Amygdala (tissue), 56 donors: ENCODE measurements around the gene ASB1.

Source experiments
- DNase-seq, 56 donors: peaks; one replicate each; lab custom pipeline; 2025; lab: John Stamatoyannopoulos, UW

The ASB1 gene

GRCh38 chr2:238462782-238463396, 36.2 kb downstream of the ASB1 start:
- no peak for DNase-seq

GRCh38 chr2:238464389-238464788, 37.7 kb downstream of the ASB1 start:
- DNase-seq = no peak

GRCh38 chr2:238465487-238466242, 38.9 kb downstream of the ASB1 start:
- DNase-seq = no peak

- no peak for DNase-seq
These were observed 39.6 kb downstream of the ASB1 start for GRCh38 chr2:238466243-238466756.

DNA sequence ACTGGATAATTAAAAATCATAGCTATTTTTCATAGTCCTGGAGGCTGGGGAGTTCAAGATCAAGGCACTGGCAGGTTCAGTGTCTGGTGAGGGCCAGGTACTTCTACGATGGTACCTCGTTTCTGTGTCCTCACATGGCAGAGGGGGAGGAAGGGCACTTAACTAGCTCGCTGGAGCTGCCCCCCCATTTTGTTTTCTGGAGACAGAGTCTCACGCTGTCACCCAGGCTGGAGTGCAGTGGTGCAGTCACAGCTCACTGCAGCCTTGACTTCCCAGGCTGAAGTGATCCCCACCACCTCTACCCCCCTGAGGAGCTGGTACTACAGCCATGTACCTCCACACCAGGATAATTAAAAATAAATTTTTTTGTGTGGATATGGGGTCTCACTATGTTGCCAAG, 40.3 kb downstream of the ASB1 start:
- DNase-seq = no peak

DNA sequence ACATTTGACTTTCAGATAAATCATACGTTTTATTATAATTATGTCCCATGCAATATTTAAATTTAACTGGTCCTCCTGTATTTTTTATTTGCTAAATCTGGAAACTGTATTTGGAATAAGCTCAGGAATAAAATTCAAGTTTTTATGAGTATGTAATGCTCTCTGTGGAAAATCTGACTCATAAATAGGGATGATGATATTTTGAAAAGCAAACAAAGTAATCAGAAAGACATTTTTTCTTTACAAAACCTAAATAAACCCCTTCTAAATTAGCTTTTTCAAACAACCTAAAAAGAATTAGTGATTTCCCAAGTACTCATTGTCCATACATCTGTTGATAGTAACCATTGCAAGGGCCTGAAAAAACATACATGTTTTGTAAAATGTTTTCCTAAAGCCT, 41.1 kb downstream of the ASB1 start:
- DNase-seq = no peak

DNA sequence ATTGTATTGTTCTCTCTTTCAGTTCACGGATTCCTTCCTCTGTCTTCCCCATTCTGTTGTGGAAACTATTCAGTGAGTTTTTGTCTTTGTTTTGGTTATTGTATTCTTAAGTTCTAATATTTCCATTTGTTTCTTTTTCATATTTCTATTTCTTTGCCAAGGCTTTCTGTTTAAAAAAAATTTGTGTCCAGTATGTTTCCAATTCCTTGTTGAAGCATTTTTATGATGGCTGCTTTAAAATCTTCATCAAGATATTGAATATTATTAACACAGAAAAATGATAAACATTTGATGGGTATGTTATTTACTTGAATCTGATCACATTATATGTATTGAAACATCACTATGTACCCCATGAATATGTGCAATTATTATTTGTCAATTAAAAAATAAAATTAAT, 42.4 kb downstream of the ASB1 start:
- no peak for DNase-seq

DNA sequence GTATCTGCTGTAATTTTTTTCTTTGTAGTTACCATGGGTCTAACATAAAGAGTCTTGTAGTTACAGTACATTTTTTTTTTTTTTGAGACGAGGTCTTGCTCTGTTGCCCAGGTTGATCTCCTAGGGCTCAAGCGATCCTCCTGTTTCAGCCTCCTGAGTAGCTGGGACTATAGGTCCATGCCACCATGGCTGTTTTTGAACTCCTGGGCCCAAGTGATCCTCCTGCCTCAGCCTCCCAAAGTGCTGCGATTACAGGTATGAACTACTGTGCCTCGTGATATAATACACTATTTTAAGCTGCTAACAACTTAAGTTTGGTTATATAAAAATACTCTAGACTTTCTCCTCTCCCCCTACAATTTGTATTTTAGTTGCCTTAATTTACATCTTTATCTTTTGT, 46.3 kb downstream of the ASB1 start:
- no peak for DNase-seq

DNA sequence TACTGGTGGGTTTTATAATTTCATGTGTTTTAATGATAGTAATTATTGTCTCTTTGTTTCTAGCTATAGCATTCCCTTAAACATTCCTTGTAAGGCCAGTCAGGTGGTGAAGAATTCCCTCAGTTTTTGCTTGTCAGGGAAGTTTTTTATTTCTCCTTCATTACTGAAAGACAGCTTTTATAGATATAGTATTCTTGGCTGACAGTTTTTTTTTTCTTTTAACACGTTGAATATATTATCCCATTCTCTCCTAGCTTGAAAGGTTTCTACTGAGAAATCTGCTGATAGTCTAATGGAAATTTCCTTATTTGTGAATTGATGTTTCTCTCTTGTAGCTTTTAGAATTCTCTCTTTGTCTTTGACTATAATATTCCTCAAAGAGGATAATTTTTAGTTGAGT, 46.8 kb downstream of the ASB1 start:
- no peak for DNase-seq

- DNase-seq = no peak
These were observed 48.3 kb downstream of the ASB1 start for GRCh38 chr2:238475034-238475433.

DNA sequence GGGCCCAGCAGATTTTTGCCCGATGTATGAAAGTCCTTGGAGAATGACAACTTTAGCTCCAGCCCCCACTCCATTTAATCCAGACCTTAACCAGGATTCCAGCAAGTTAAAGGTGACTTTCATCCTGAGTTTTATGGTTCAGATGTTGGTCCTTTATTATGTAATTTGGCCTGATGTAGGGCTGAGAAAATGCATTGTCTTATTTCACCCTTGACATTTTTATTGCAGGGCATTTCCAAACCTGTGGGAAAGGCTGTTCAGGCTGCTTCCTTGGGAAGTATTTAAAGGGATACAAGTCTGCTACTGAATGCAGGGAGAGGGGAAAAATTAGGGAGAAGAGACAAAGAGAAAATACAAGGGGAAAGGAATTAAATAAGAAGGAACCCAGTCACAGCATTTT, 48.8 kb downstream of the ASB1 start:
- DNase-seq = no peak

DNA sequence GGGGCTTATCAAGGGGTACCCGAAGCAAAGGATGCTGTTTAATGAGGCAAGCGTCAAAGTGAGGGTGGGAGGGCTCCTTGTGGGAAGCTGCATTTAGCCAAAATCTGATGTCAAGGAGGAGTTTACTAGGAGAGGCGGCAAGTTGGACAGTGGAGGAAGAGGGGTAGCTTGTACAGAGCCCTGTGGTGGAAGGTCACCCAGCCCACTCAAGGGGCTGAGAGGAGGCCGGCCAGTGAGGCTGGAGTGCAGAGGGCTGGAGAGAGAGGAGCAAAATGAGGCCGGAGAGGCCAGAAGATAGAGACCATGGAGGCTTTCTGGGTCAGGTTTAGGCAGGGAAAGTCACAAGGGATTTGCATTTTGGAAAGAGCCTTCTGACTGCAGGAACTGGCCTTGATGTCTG, 49.5 kb downstream of the ASB1 start:
- DNase-seq = no peak

- no peak for DNase-seq
These were observed 51.5 kb downstream of the ASB1 start for GRCh38 chr2:238478216-238478615.

DNA sequence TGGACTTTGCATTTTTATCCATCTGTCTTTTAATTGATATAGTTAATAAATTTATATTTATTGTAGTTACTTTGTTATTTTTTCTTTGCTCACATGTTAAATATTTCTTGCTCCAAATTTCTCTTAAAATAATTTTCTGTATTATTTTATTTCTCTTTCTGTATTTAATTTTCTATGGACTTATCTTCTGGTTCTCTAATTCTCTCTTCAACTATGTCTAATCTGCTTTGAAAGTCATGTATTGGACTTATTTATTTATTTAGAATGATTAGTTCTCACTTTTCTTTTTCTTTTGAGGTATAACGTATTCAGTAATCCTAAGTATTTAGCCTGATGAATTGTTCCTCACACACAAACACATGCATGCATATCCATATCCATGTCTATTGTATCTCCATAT, 53.1 kb downstream of the ASB1 start:
- no peak for DNase-seq

- DNase-seq = no peak
These were observed 56.3 kb downstream of the ASB1 start for GRCh38 chr2:238483021-238483420.

DNA sequence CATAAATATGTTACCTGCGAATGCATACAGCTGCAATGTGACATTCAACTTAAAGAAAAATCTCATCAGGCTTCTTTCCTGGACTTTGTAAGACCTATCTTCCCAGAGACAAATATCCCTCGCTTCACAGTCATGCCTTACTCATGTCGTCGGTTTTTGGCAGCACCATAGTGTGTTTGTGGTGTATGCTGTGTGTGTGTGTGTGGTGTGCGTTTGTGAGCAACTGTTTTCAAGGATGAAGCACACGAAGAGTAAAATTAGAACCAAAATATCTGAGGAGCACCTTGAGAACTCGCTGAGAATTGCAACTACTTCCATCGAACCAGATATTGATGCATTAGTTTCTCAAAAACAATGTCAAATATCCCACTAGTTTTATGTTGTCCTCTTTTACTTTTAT, 56.9 kb downstream of the ASB1 start:
- no peak for DNase-seq

DNA sequence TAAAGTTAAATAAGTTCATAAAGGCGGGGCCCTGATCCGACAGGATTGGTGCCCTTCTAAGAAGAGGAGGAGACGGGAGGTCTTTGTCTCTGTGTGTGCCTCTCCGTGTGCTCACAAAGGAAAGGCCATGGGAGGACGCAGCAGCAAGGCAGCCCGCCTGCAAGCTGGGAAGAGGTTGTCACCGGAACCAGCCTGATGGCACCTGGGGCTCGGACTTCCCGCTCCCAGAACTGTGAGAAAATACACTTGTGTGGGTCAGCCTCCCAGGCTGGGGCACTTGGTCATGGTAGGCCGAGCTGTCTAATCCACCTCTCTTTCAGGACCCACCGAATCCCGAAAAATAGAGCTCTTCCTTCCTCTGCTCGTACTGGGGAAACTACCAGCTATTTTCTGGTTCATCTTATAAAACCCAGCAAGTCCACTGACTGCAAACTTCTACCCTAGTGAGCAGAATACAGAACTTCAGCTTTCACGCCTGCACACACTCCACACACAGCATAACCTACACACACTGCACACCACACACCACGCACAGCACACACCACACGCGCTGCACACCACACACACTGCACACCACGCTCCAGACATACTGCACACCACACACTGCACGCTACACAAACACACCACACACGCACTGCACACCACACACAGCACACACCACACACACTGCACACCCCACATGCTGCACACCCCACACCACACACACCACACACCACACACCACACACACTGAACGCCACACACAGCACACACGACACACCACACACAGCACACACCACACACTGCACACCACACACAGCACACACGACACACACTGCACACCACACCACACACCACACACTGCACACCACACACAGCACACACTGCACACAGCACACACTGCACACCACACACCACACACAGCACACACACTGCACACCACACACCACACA, 58.1 kb downstream of the ASB1 start:
- no peak for DNase-seq

GRCh38 chr2:238486123-238486848, 59.6 kb downstream of the ASB1 start:
- DNase-seq = no peak

GRCh38 chr2:238487134-238487533, 60.4 kb downstream of the ASB1 start:
- DNase-seq = no peak

DNA sequence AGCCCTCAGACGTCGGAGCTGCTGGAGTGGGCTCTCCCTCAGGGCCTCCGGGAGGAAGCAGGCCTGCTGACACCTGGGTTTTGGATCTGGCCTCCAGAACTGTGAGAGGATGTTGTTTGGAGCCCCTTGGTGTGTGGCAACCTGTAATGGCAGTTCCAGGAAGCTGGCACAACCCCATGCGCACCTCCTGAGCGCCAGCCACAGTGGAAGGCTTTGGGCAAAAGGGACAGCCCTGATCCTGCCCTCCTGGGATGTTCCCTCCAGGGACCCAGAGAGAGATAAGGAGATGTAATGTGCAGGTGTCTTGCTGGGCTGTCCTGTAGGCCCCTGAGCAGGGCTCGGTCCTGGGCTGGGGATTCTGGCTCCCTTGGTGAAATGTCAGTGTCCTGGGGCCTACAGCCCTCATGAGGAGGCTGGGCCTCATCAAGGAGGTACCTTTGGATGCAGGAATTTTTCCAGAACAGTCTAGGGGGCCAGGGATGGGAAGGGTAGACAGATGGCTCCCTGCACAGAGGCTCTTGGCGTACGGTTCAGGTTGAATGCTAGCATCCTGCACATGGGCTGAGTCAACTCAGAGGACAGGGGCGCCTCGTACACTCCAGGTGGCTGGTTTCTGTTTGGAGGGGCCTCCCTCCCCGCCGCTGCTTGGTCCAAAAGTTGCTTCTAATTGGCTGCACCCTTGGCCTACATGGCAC, 61.1 kb downstream of the ASB1 start:
- DNase-seq = no peak
